GM12878 (cell line): ENCODE data around the gene ATOSB. TPM values are rescaled to one million over a fixed set of nuclear protein-coding genes. Genes with fewer than 3 reads are reported as not detected.

Experiments
- CBFB ChIP-seq: IDR thresholded peaks from 2 replicates; pipeline ENCODE4 v1.6.1; 2016; ENCODE audit warnings: antibody characterized with exemption, low read depth
- E2F4 ChIP-seq: IDR thresholded peaks from 2 replicates; pipeline ENCODE4 v1.6.1; 2012; ENCODE audit warnings: low read depth, low read length, improper control_type of control experiment
- EED ChIP-seq: sonication (generic); IDR thresholded peaks from 2 replicates; pipeline ENCODE4 v1.6.1; 2016; ENCODE audit warnings: antibody characterized with exemption, low read depth
- EZH2 ChIP-seq: IDR thresholded peaks from 2 replicates; pipeline ENCODE4 v1.6.1; 2012; ENCODE audit warnings: low read depth, mild to moderate bottlenecking, control low read depth, inconsistent platforms, low read length, borderline replicate concordance; ENCODE audit not compliant: control insufficient read depth
- GATAD2B ChIP-seq: fragments of 450-650 bp; conservative IDR thresholded peaks from 2 replicates; pipeline ENCODE4 v1.6.1; 2017; ENCODE audit warnings: low read depth, mild to moderate bottlenecking, moderate library complexity
- KLF5 ChIP-seq: fragments of 450-650 bp; IDR thresholded peaks from 2 replicates; pipeline ENCODE4 v1.6.1; 2014; ENCODE audit warnings: mild to moderate bottlenecking; ENCODE audit not compliant: partially characterized antibody
- MXI1 ChIP-seq: fragments of 150-350 bp; IDR thresholded peaks from 2 replicates; pipeline ENCODE4 v1.6.1; 2011; ENCODE audit warnings: low read depth, mild to moderate bottlenecking, inconsistent platforms, low read length, improper control_type of control experiment
- NFYB ChIP-seq: IDR thresholded peaks from 2 replicates; pipeline ENCODE4 v1.6.1; 2011; ENCODE audit warnings: low read depth, mild to moderate bottlenecking, low read length, improper control_type of control experiment, moderate library complexity; ENCODE audit not compliant: insufficient read depth
- NR2C1 ChIP-seq: fragments of 450-650 bp; IDR thresholded peaks from 2 replicates; pipeline ENCODE4 v1.6.1; 2017; ENCODE audit warnings: antibody characterized with exemption, mild to moderate bottlenecking, moderate library complexity
- PBX3 ChIP-seq: IDR thresholded peaks from 2 replicates; pipeline ENCODE4 v1.6.1; 2011; ENCODE audit warnings: mild to moderate bottlenecking, low read depth, low read length, moderate library complexity; ENCODE audit not compliant: insufficient replicate concordance
- POU2F2 ChIP-seq: IDR thresholded peaks from 3 replicates; pipeline ENCODE4 v1.6.1; 2011; ENCODE audit warnings: low read depth, mild to moderate bottlenecking, low read length, borderline replicate concordance
- REST ChIP-seq: IDR thresholded peaks from 2 replicates; pipeline ENCODE4 v1.6.1; 2012; ENCODE audit warnings: mild to moderate bottlenecking, low read depth, low read length
- SIX5 ChIP-seq: IDR thresholded peaks from 2 replicates; pipeline ENCODE4 v1.6.1; 2011; ENCODE audit warnings: mild to moderate bottlenecking, low read depth, low read length, moderate library complexity; ENCODE audit not compliant: severe bottlenecking
- SREBF2 ChIP-seq: IDR thresholded peaks from 2 replicates; pipeline ENCODE4 v1.6.1; 2012; ENCODE audit warnings: mild to moderate bottlenecking, low read length
- TARDBP ChIP-seq: IDR thresholded peaks from 2 replicates; pipeline ENCODE4 v1.6.1; 2016; ENCODE audit warnings: borderline replicate concordance
- polyA plus RNA-seq, 11 experiments: library from polyadenylated mRNA; depleted of rRNA in 4 of 11; unstranded in 6 of 11; stranded (reverse) in 5 of 11; fragments of >200 nt; fragmentation: Nextera tagmentation in 4 of 11; fragmentation: Illumina TruSeq in 1 of 11; extraction: Ambion mirVana in 4 of 11; extraction: Trizol in 1 of 11; gene quantifications; 1 replicate in 1 of 11; 2 replicates in 10 of 11; pipeline versions ENCODE4 v1.2.1 to v1.2.3, GENCODE V29; 2011 to 2016; ENCODE audit warnings: inconsistent platforms in 2 of 11, missing spikeins in 2 of 11, low read depth in 1 of 11
- total RNA-seq, 4 experiments: library from RNA; depleted of rRNA in 3 of 4; stranded (reverse); fragments of >200 nt in 3 of 4; fragmentation: Illumina TruSeq in 1 of 4; extraction: Trizol in 1 of 4; gene quantifications; 2 replicates each; pipeline versions ENCODE4 v1.2.1 to v1.2.3, GENCODE V29; 2013 to 2021
- TF ChIP-seq, protein P1 (sequence below): IDR thresholded peaks from 2 replicates; pipeline ENCODE4 v1.6.1; 2011; ENCODE audit warnings: low read depth, mild to moderate bottlenecking, low read length, moderate library complexity, borderline replicate concordance; ENCODE audit errors: extremely low read depth
- TF ChIP-seq, protein P2 (sequence below): fragments of 450-650 bp; IDR thresholded peaks from 2 replicates; pipeline ENCODE4 v1.6.1; 2018; ENCODE audit warnings: borderline replicate concordance, mild to moderate bottlenecking; ENCODE audit not compliant: partially characterized antibody
- TF ChIP-seq, protein P3 (sequence below): IDR thresholded peaks from 2 replicates; pipeline ENCODE4 v1.6.1; 2012; ENCODE audit warnings: low read depth, low read length, improper control_type of control experiment

ATOSB gene
- total and polyA plus RNA-seq, 10 of the 15 experiments (the other 5 are each of a cell fraction or from before 2014, with no cell fraction given): 0.60 to 5.4 (median 2.5) TPM

- no peak for TF ChIP-seq REST
- TF ChIP-seq, protein P1, sequence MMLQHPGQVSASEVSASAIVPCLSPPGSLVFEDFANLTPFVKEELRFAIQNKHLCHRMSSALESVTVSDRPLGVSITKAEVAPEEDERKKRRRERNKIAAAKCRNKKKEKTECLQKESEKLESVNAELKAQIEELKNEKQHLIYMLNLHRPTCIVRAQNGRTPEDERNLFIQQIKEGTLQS: no peak
- TF ChIP-seq MXI1: peak; percentile 98
- peak; percentile 96 for TF ChIP-seq NR2C1
- TF ChIP-seq EED: peak; percentile 35; the same call in 1 of the 2 replicates
- TF ChIP-seq NFYB: peak; percentile 98
- TF ChIP-seq KLF5: peak; percentile 59
- peak; percentile 70 for TF ChIP-seq SIX5
- peak; percentile 88; the same call in 2 of the 3 replicates for TF ChIP-seq POU2F2
- TF ChIP-seq, protein P2, sequence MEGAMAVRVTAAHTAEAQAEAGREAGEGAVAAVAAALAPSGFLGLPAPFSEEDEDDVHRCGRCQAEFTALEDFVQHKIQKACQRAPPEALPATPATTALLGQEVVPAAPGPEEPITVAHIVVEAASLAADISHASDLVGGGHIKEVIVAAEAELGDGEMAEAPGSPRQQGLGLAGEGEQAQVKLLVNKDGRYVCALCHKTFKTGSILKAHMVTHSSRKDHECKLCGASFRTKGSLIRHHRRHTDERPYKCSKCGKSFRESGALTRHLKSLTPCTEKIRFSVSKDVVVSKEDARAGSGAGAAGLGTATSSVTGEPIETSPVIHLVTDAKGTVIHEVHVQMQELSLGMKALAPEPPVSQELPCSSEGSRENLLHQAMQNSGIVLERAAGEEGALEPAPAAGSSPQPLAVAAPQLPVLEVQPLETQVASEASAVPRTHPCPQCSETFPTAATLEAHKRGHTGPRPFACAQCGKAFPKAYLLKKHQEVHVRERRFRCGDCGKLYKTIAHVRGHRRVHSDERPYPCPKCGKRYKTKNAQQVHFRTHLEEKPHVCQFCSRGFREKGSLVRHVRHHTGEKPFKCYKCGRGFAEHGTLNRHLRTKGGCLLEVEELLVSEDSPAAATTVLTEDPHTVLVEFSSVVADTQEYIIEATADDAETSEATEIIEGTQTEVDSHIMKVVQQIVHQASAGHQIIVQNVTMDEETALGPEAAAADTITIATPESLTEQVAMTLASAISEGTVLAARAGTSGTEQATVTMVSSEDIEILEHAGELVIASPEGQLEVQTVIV: peak; percentile 52
- TF ChIP-seq, protein P3, sequence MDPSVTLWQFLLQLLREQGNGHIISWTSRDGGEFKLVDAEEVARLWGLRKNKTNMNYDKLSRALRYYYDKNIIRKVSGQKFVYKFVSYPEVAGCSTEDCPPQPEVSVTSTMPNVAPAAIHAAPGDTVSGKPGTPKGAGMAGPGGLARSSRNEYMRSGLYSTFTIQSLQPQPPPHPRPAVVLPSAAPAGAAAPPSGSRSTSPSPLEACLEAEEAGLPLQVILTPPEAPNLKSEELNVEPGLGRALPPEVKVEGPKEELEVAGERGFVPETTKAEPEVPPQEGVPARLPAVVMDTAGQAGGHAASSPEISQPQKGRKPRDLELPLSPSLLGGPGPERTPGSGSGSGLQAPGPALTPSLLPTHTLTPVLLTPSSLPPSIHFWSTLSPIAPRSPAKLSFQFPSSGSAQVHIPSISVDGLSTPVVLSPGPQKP: peak; percentile 99
- peak; percentile 64 for TF ChIP-seq E2F4
- peak; percentile 93 for TF ChIP-seq TARDBP
- TF ChIP-seq SREBF2: peak; percentile 57
- peak; percentile 31 for TF ChIP-seq PBX3
- no peak for TF ChIP-seq EZH2
- peak; percentile 59; the same call in 1 of the 2 replicates for TF ChIP-seq CBFB
- peak; percentile 76 for TF ChIP-seq GATAD2B
Measured at GRCh38 chr9:35102769-35103659, 12.6 kb downstream of the ATOSB start, which contains the start of gene STOML2 (continued).
